ENCODE measurements around the gene CEP78.

- TF ChIP-seq CTCF (IDR thresholded peaks at IDR 0.05), result peak in 3 of 4 donors; percentile 22 to 24 (median 24)
- TF ChIP-seq POLR2A (IDR thresholded peaks at IDR 0.05), result no peak
Observed at GRCh38 chr9:78213712-78214111, 22.2 kb upstream of the CEP78 start.

All from right lobe of liver (tissue), 4 donors.